ENCODE data around the gene ZNF197. TPM values are rescaled to one million over a fixed set of nuclear protein-coding genes. Genes with fewer than 3 reads are reported as not detected.

ZNF197 gene
- total and polyA plus RNA-seq, 2 of the 4 experiments (the other 2 are of a cell fraction) = 5.0 to 14.9 TPM

- in situ Hi-C loops (cut with MboI; ENCODE audit: low sequenced_read_pairs) = no loop called here
- POLR2A ChIA-PET (ENCODE audit: unreplicated experiment) = no interaction called here
These were observed 34.6 kb downstream of the ZNF197 start for GRCh38 chr3:44659434-44659833.

More at GRCh38 chr3:44659434-44659833, 34.6 kb downstream of the ZNF197 start:
- H3K18ac ChIP-seq (ENCODE audit: low read depth, low read length) = no peak overlapping the region
- no peak overlapping the region for H4K91ac ChIP-seq (ENCODE audit: insufficient read depth, low read depth, low read length)
- no peak for TF ChIP-seq MXI1 (IDR thresholded peaks at IDR 0.05; ENCODE audit: borderline replicate concordance, low read depth, low read length)
- TF ChIP-seq RAD21 (IDR thresholded peaks at IDR 0.05; ENCODE audit: low read length) = no peak
- TF ChIP-seq POLR2A (IDR thresholded peaks at IDR 0.05; ENCODE audit: low read depth, low read length) = no peak
- no peak for TF ChIP-seq NFE2L2 (IDR thresholded peaks at IDR 0.05; ENCODE audit: low read depth, low read length)
- no peak overlapping the region for H3K14ac ChIP-seq (replicated peaks; ENCODE audit: low read depth, low read length)
- H3K4ac ChIP-seq (ENCODE audit: low read depth, low read length) = no peak overlapping the region
- no peaks in the 10 kb centered on the region for H3K4me1 ChIP-seq (ENCODE audit: control insufficient read depth, insufficient read depth, low read length)
- no peak overlapping the region for H2AFZ ChIP-seq (replicated peaks; ENCODE audit: low read length, poor library complexity)
- H3K9me1 ChIP-seq (ENCODE audit: insufficient read depth, low read length) = no peaks in the 10 kb centered on the region
- H3K4me3 ChIP-seq (ENCODE audit: insufficient read depth, low read depth, low read length) = no peak overlapping the region
- H4K8ac ChIP-seq (ENCODE audit: low read depth in 2 of 2, low read length in 2 of 2) = no peak overlapping the region
- H3K56ac ChIP-seq (ENCODE audit: extremely low read depth, insufficient read depth, low read length) = no peak overlapping the region
- CTCF ChIA-PET = no interaction called here
- H2BK20ac ChIP-seq (ENCODE audit: low read depth, low read length) = no peak overlapping the region
- WGBS, 2 experiments (ENCODE audit: extremely low coverage in 2 of 2, insufficient read length in 1 of 2) = no CpG with 5 or more reads among the region's 6 CpGs
- ATAC-seq (ENCODE audit: low read depth) (no peak), DNase-seq (no peak)
- peaks cover 46% of the 10 kb centered on the region for H3K36me3 ChIP-seq (ENCODE audit: control insufficient read depth, insufficient read depth, low read length)
- H3K27me3 ChIP-seq (ENCODE audit: control insufficient read depth, insufficient read depth, low read length) = no peaks in the 10 kb centered on the region
- BruUV-seq (replicated peaks) = no TSS peak
- H2BK120ac ChIP-seq (ENCODE audit: low read depth, low read length) = no peak overlapping the region
- no peak overlapping the region for H3K9ac ChIP-seq (ENCODE audit: low read depth, low read length)
- no peak overlapping the region for H4K5ac ChIP-seq (ENCODE audit: low read depth, low read length)
- no peak overlapping the region for H2AK5ac ChIP-seq (ENCODE audit: low read depth, low read length)
- no peak overlapping the region for H3K27ac ChIP-seq (ENCODE audit: insufficient read depth, low read length)
- H2BK5ac ChIP-seq (ENCODE audit: low read depth, low read length, poor library complexity, severe bottlenecking) = no peak overlapping the region
- peaks cover 5 to 10% of the 10 kb centered on the region in 2 experiments for H3K79me1 ChIP-seq (ENCODE audit: low read depth in 1 of 2, low read length in 2 of 2)
- H2AK9ac ChIP-seq (replicated peaks; ENCODE audit: low read depth, low read length, poor library complexity) = no peak overlapping the region
- no peak overlapping the region for H3K23ac ChIP-seq (ENCODE audit: low read depth, low read length)
- H3K9me3 ChIP-seq (ENCODE audit: control insufficient read depth, insufficient read depth, low read length) = peaks cover 33% of the 10 kb centered on the region
- dilution Hi-C loops (cut with HindIII; ENCODE audit: low sequenced_read_pairs, unreplicated experiment) = no loop called here
- H3K4me2 ChIP-seq (ENCODE audit: low read depth, low read length) = no peak overlapping the region
- no peak overlapping the region for H2BK15ac ChIP-seq (ENCODE audit: low read depth, low read length)
- intact Hi-C loops (cut with micrococcal nuclease) = no loop called here
- no peaks in the 10 kb centered on the region for H4K20me1 ChIP-seq (ENCODE audit: insufficient read depth, low read length)
